GM19099 (cell line): ENCODE measurements around the gene SEMA5B.

Source experiments
- POLR2A ChIP-seq: IDR thresholded peaks from 3 replicates; pipeline ENCODE4 v1.6.1; 2011; ENCODE audit warnings: low read depth; ENCODE audit not compliant: insufficient read length; ENCODE audit errors: extremely low read depth

The SEMA5B gene

DNA sequence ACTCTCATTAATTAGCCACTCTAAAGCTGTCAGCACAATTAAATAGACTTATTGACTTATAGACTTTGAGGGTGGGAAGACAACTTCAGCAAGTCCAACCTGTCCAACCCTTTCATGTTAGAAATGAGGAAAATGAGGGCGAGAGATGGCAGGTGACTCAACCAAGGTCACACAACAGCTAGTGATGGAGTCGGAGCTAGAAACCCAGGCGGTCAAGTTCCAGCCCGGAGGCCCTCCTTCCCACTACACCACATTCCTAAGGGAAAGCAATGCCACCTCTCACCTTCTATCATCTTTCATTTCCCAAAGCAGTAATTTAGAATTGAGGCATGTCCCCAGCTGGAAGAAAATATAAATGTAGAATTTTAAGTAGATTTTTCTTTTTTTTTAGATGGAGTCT is 28.7 kb downstream of the SEMA5B start:
- TF ChIP-seq POLR2A, result no peak

GRCh38 chr3:122998206-122998605 is 29.4 kb downstream of the SEMA5B start:
- TF ChIP-seq POLR2A, result no peak

- TF ChIP-seq POLR2A, result no peak
Observed at GRCh38 chr3:122996038-122996580, 31.5 kb downstream of the SEMA5B start.

DNA sequence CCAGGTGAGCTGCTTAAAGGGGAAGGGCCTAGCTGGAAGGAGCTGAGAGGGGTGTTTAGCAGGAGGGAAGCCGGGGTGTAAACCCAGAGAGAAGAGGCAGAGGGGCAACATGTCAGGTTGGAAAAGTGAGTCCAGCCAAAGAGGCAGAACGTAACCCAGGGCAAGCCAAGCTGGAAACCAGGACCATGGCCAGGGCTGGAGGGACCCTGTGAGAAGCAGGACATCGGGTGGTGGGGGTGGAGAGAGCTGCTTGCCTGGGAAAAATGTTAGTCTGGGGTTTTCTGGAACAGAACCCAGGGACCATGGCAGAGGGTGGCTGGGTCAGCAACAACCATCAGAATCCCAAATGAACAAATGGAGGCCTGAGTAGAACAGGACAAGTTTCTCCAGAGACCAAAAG is 32.6 kb downstream of the SEMA5B start:
- no peak for TF ChIP-seq POLR2A

DNA sequence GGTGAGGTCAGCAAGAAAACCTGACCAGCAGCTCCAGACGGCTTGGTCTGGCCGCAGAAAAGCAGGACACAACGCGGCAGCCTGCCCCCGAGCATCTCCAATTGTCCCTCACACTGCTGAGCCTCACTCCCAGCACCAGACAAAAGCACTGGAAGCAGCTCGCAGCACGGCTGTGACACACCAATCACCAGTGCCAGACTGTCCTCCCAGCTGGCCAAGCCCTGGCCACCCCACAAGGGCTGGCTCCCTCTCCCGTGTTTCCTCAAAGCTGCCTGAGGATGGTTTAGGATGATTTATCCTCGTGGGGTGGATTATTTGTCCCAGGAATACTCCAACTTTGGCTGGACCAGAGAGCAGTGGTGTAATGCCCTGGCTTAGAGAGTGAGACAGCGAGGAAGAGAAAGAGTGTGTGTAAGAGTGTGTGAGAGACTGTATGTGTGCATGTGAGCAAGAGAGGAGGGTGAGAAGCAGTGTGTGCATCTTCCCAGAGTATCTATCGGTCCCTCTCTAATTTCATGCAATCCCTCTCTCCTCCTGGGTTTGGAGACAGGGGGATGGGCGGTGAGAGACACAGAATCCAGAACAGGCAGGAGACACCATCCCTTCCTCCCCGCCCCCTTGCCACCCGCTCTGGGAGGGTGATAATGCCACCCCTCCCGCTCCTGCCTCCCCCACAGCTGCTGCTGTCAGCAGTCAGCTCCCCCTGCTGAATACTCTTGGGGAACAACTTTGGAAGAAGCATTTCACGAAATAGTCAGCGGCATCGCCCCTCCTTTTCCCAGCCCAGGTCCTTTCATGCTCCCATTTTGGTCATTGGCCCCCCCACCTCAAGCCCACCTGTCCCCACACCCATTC is 34.2 kb downstream of the SEMA5B start:
- TF ChIP-seq POLR2A, result no peak

DNA sequence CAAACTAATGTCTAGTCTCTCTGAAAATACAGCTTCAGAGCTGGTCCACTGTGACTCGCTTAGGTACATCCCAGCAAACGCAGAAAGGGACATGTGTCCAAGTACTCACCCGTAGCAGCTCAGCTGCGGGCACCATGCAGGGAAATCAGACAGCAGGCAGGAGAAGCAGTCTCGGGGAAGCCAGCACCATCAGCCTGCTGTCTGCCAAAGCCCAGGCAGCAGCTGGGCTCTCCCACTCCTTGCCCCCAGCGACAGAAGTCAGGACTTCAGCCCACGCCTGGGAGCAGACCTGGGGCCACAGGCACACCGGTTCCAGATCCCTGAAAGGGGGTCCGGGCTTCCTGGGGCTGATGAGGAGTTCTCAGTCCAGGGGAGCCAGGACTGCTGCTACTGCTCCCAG is 34.9 kb downstream of the SEMA5B start:
- TF ChIP-seq POLR2A, result no peak

DNA sequence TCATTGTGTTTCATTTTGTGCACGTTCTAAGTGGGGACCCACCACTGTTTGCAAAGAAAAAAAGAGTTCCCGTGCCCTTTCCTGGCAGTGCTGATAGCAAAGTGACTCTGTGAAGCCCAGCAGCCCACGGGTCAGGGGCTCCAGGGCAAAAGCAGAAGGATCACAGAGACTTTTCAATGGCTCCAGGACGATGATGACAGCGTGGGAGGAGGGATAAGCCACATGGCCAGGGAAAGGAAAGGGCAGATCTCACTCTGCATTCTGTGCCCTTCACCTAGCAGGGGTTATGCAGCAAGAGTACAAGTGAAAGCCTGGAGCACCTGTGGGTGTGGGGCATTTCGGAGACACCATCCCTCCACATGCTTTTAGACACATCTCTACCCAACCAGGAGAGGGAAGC is 35.4 kb downstream of the SEMA5B start:
- no peak for TF ChIP-seq POLR2A

DNA sequence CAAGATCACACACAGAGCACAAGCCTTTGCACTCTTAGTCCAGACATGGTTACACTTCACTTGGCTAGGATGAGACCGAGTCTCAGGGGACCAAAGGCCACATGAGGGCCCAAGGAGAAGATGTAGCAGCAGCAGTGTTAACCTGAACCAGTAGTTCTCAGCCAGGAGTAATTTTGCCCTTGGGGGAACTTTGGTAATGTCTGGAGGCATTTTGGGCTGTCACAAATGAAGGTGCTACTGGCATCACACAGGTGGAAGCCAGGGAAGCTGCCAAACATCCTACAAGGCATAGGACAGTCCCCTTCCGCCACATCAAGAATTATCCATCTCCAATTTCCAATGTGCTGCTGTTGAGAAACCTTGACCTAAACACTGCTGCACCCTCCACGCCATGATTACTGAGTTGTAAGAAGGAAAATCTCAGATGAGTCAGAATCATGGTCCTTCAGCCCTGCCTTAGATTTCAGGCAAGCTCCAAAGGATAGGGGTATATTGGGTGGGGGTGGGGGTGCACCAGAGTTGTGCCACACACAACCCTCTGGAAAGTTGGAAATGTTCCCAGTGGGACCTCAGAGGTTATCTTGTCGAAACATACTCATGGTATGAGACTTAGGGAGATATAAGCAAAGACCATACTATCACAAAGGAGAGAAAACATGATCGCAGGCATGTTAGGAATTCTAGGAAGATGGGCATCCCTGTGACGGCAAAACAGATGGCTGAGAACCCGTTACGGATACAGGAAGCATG is 36.2 kb downstream of the SEMA5B start:
- TF ChIP-seq POLR2A, result no peak

DNA sequence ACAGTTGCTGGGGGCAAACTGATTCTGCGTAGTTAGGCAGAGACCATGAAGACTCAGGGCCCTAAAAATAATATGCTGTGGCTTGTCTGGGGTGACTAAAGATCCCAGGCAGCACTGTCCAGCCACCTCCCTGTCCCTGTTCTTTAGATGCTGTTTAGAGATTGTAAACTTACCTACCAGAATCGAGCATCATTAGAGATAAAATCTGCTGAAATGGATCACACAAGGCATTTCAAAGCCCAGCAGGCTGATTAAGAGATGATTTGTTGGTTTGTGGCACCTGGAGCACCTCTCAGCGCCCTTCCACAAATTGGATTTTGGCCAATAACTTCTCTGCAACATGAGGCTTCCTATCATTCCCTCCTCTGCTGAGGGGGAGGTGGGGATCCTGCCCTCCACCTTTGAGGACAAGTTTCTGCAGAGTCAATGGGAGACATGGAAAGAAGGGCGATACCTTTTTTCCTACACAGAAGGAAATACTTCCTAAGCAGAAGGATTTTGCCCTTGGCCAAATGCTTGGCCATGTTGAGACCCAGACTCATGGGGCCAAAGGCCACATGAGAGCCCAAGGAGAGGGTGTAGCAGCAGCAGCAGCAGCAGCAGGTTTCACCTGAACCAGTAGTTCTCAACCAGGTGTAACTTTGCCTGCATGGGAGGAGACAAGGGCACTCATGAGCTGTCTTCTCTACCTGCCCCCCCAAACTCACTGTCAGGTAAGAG is 37.5 kb downstream of the SEMA5B start:
- TF ChIP-seq POLR2A, result no peak

DNA sequence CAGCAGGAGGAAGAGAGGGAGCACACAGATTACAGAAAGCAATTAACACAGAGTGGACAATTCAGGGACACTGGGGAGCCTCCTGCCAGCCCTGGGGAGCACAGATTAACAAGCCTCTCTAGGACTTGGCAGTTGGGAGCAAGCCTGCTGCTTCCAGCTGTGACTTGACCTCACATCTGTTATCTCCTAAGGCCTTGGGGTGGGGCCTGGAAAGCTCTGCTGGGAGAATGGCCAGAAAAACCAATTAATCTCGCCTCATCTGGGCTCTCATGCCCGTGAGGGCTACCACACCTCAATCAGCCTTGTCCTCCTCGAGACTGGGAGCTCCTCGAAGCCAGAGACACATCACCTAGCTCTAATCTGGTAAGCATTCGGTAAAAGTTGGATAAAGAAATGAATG is 39.1 kb downstream of the SEMA5B start:
- no peak for TF ChIP-seq POLR2A

DNA sequence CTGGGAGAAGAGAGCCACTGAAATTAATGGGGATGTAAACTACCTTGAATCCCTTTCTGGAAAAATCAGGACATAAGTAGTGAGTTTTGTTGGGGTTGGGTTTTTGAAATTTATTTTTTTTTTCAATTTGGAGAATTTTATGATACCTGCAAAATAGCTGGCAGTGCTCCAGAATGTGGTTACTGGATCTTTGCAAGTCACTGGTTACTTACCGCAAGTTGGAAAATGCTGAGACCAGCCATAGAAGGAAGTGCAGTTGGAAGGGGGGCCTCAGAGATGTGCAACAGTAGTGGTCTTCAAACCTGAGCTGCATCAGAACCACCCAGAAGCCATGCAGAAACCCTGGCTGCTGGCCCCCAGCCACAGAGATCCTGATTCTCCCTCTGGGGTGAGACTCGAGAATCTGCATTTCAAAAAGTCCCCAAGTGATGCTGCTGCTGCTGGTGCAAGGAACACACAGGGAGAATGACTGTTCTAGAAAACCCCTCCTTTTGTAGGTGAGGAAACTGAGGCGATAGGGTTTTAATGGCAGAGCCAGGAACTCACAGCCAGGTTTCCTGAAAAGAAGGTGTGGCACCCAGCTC is 39.7 kb downstream of the SEMA5B start:
- no peak for TF ChIP-seq POLR2A

GRCh38 chr3:122987231-122987630 is 40.3 kb downstream of the SEMA5B start:
- no peak for TF ChIP-seq POLR2A

DNA sequence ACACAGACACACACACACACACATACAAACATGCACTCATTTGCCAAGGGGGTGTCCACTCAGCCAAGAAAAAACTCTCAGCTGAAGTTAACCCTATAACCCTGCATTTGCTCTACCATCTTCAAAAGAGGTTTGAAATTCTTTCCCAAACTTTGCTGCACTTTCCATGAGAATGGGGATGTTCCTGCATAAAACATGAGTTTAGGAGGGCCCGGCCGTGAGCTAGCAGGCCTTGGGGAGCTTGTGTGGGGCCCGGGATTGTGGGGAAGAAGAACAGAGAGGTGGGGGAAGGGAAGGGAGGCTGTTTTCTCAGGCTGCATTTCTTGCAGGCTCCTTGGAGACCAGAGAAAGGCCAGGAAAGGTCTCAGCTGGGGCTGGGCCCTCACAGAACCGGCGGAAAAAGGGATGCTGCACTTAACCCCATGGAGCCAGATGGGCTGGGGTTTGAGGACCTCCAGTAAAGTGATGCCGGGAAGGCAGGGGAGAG is 40.8 kb downstream of the SEMA5B start:
- TF ChIP-seq POLR2A, result no peak

GRCh38 chr3:122985539-122985938 is 42.0 kb downstream of the SEMA5B start:
- no peak for TF ChIP-seq POLR2A

GRCh38 chr3:122984650-122985049 is 42.9 kb downstream of the SEMA5B start:
- TF ChIP-seq POLR2A, result no peak
